Mucosa of descending colon (tissue), 3 donors: ENCODE results near the gene IL36RN. TPM values are rescaled to one million over a fixed set of nuclear protein-coding genes. Genes with fewer than 3 reads are reported as not detected.

Experiments
- ATAC-seq: fragments of 200-7000 bp; cut with Tn5 transposase; one replicate; pipeline ENCODE4 v1.9.1; 2020; ENCODE audit warnings: mild to moderate bottlenecking, moderate library complexity
- DNase-seq, 3 donors: peaks; one replicate each; pipeline ENCODE4 v3.0.0-alpha.2; 2020
- H3K36me3 ChIP-seq: fragments of 200-600 bp; one replicate; pipeline ENCODE4 v1.8.0; 2021; ENCODE audit warnings: low read depth, mild to moderate bottlenecking
- H3K4me1 ChIP-seq: fragments of 200-600 bp; one replicate; pipeline ENCODE4 v1.8.0; 2021; ENCODE audit warnings: low read depth, mild to moderate bottlenecking
- H3K4me3 ChIP-seq: fragments of 200-600 bp; one replicate; pipeline ENCODE4 v1.8.0; 2021; ENCODE audit warnings: mild to moderate bottlenecking
- H3K9me3 ChIP-seq: fragments of 200-600 bp; one replicate; pipeline ENCODE4 v1.8.0; 2021; ENCODE audit warnings: mild to moderate bottlenecking
- CTCF ChIP-seq: fragments of 200-600 bp; IDR thresholded peaks from one replicate; pipeline ENCODE4 v1.8.0; 2022; ENCODE audit warnings: antibody characterized with exemption, mild to moderate bottlenecking
- intact Hi-C, 2 donors: fragments of 100-400 bp; cut with DNase I in 1 of 2; cut with micrococcal nuclease in 1 of 2; formaldehyde crosslinking; loops; one replicate each; pipeline versions ENCODE4 v1.11.0 to v1.11.1; 2022; cut with DNase I, micrococcal nuclease
- total RNA-seq, 3 donors: library from RNA; stranded (reverse); fragmentation: NEBNext Ultra II Directional in 2 of 3; extraction: Animal tissue kit (Norgen Biotek cat#: 25700) in 2 of 3; gene quantifications; one replicate each; pipeline versions ENCODE4 v1.2.1 to v1.2.4, GENCODE V29; 2021 to 2023
- donor health status: DM: no; HTN: no; CAD: no; lungs with moderate emphysema.
- donor health status: DM: no; HTN: no; CAD: no.
- donor health status: DM: no; HTN: yes; CAD: no.

Gene IL36RN
- total RNA-seq, 3 donors from 2014 or later: not detected

DNA sequence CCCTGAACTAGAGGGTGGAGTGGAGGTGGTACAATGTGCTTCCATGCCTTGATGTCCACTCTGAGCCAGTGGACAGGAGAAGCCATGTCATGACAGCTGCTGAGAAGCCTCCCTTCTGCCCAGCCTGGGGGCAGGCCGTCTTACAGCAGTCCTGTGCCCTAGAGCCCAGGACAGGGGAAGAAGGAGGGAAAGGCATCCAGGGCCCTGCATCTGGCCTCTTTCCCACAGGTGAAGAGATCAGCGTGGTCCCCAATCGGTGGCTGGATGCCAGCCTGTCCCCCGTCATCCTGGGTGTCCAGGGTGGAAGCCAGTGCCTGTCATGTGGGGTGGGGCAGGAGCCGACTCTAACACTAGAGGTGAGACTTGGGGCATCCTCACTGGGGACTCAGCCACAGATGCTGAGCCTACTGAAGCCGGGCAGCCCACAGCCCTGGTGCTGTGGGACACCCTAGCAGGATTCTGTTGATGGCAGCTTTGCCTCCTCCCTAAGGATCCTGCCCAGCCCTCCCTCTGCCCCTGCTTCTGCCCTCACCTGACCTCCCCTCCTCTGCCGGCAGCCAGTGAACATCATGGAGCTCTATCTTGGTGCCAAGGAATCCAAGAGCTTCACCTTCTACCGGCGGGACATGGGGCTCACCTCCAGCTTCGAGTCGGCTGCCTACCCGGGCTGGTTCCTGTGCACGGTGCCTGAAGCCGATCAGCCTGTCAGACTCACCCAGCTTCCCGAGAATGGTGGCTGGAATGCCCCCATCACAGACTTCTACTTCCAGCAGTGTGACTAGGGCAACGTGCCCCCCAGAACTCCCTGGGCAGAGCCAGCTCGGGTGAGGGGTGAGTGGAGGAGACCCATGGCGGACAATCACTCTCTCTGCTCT is 3.1 kb downstream of the IL36RN start:
- ATAC-seq (no peak), DNase-seq (no peak)
- H3K4me1 ChIP-seq: no peaks in the 10 kb centered on the region
- H3K36me3 ChIP-seq: no peaks in the 10 kb centered on the region
- no peak overlapping the region for H3K4me3 ChIP-seq
- H3K9me3 ChIP-seq: no peaks in the 10 kb centered on the region
- TF ChIP-seq CTCF: no peak
- intact Hi-C loops: no loop called here

DNA sequence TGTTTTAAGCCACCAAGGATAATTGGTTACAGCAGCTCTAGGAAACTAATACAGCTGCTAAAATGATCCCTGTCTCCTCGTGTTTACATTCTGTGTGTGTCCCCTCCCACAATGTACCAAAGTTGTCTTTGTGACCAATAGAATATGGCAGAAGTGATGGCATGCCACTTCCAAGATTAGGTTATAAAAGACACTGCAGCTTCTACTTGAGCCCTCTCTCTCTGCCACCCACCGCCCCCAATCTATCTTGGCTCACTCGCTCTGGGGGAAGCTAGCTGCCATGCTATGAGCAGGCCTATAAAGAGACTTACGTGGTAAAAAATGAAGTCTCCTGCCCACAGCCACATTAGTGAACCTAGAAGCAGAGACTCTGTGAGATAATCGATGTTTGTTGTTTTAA is 5.3 kb downstream of the IL36RN start:
- TF ChIP-seq CTCF: no peak
- Histone ChIP-seq H3K9me3 (no peaks in the 10 kb centered on the region), H3K4me3 (no peak overlapping the region), H3K4me1 (no peaks in the 10 kb centered on the region), H3K36me3 (no peaks in the 10 kb centered on the region)
- DNase-seq (no peak), ATAC-seq (no peak)
- intact Hi-C loops: no loop called here

GRCh38 chr2:113064898-113065297 is 5.9 kb downstream of the IL36RN start:
- Histone ChIP-seq H3K4me3 (no peak overlapping the region), H3K4me1 (no peaks in the 10 kb centered on the region), H3K36me3 (no peaks in the 10 kb centered on the region), H3K9me3 (no peaks in the 10 kb centered on the region)
- ATAC-seq (no peak), DNase-seq (no peak)
- intact Hi-C loops: no loop called here
- no peak for TF ChIP-seq CTCF

DNA sequence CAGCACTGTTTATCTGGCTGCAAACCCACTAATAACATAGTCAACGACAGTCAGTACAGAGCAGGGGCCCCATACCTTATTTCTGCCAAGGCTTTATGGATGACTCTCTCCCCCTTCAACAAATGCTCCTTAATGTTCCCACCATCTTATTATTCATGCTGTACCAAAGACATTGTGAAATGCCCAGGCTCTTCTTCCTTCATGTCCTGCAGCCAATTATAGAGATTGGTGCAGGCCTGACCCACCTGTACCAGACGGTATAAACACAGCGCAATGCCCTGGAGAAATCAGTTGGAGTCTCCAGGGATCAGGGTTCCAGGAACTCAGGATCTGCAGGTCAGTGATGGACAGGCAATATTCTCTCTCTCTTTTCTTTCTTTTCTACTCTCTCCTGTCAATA is 8.7 kb downstream of the IL36RN start, which contains the start of gene IL1F10:
IL1F10 (plus strand) TSS at position 290 of the 400 bp plus-strand sequence. CDS start 4,769 bp downstream, outside the sequence.
- no peak for ATAC-seq
- no peaks in the 10 kb centered on the region for H3K4me1 ChIP-seq
- no peaks in the 10 kb centered on the region for H3K36me3 ChIP-seq

DNA sequence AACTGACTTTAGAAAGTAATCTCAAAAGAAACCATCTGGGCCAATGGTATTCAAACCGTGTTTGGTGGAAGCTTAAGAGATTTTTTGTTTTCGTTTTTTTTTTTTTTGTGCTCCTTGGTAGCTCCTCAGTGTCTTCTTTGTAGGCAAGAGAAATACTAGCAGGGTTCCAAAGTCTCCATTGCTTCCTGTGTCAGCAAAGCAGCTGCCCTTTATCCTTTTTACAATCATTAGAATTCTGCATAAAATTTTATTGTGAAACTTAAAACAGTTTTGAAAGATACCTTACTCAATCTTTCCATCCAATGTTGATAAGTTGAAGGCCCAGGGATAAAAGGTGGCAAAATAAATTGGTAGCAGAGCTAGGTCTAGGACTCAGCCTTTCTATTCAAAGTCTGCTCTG is 9.3 kb downstream of the IL36RN start:
- ATAC-seq: no peak
- H3K36me3 ChIP-seq: no peaks in the 10 kb centered on the region
- no peak for TF ChIP-seq CTCF
- intact Hi-C loops: no loop called here
- DNase-seq: no peak
- no peaks in the 10 kb centered on the region for H3K4me1 ChIP-seq
- H3K4me3 ChIP-seq: no peak overlapping the region
- H3K9me3 ChIP-seq: no peaks in the 10 kb centered on the region

More for the DNA sequence above, 8.7 kb downstream of the IL36RN start, which contains the start of gene IL1F10:
- Histone ChIP-seq H3K4me3 (no peak within 1 kb of the TSS), H3K9me3 (no peaks in the 10 kb centered on the region)
- TF ChIP-seq CTCF: no peak
- intact Hi-C loops: no loop called here
- DNase-seq: no peak
